Measurements from ENCODE around the gene PXT1. TPM values are rescaled to one million over a fixed set of nuclear protein-coding genes. Genes with fewer than 3 reads are reported as not detected.

PXT1 gene
- total and polyA plus RNA-seq, 9 of the 15 experiments (the other 6 are each of a cell fraction or from before 2014, with no cell fraction given) = 0.09 to 0.11 (median 0.10) TPM; not detected in 5

DNA sequence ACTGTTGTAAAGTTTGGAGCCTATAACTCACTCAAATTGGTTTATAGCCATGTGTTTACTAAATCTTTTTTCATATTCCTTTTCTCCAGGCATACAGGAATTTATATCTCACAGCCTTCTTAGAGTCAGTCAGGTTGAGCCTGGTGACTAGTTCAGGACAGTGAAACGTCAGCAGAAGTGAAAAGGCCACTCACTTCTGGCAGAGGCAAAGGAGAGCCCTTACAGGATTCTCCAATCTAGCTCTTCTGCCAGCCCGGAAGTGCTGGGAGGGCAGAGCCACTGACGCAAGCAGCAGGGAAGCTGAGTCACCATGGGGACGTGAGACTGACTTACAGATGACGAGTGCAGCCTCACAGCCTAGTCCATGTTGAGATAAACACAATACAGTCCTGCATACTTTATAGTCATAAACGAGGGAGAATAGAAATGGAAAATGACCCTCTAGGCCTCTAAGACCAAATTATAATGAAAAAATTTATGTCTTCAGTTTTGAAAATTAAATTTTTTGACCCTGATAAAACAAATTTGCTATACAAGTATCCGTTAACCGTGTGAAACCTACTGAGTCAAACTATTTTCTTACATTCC, 1.3 kb downstream of the PXT1 start (continued):
- peak; percentile 97 for TF ChIP-seq MTA3 (IDR thresholded peaks at IDR 0.05; ENCODE audit: borderline replicate concordance)
- no peak for TF ChIP-seq PRMT5 (CRISPR knock-in tag; IDR thresholded peaks at IDR 0.05)
- no peak for TF ChIP-seq NCOA6 (IDR thresholded peaks at IDR 0.05)
- TF ChIP-seq FOS (IDR thresholded peaks at IDR 0.05; ENCODE audit: extremely low read depth, insufficient read length) = peak; percentile 52
- TF ChIP-seq HDAC3 (IDR thresholded peaks at IDR 0.05; ENCODE audit: borderline replicate concordance, partially characterized antibody) = no peak
- TF ChIP-seq ZNF584 (CRISPR knock-in tag; IDR thresholded peaks at IDR 0.05; ENCODE audit: low read depth) = peak; percentile 67; the same call in 1 of the 2 replicates
- peak; percentile 94 for TF ChIP-seq MAFG (tag; conservative IDR thresholded peaks at IDR 0.05)
- TF ChIP-seq, protein P1, sequence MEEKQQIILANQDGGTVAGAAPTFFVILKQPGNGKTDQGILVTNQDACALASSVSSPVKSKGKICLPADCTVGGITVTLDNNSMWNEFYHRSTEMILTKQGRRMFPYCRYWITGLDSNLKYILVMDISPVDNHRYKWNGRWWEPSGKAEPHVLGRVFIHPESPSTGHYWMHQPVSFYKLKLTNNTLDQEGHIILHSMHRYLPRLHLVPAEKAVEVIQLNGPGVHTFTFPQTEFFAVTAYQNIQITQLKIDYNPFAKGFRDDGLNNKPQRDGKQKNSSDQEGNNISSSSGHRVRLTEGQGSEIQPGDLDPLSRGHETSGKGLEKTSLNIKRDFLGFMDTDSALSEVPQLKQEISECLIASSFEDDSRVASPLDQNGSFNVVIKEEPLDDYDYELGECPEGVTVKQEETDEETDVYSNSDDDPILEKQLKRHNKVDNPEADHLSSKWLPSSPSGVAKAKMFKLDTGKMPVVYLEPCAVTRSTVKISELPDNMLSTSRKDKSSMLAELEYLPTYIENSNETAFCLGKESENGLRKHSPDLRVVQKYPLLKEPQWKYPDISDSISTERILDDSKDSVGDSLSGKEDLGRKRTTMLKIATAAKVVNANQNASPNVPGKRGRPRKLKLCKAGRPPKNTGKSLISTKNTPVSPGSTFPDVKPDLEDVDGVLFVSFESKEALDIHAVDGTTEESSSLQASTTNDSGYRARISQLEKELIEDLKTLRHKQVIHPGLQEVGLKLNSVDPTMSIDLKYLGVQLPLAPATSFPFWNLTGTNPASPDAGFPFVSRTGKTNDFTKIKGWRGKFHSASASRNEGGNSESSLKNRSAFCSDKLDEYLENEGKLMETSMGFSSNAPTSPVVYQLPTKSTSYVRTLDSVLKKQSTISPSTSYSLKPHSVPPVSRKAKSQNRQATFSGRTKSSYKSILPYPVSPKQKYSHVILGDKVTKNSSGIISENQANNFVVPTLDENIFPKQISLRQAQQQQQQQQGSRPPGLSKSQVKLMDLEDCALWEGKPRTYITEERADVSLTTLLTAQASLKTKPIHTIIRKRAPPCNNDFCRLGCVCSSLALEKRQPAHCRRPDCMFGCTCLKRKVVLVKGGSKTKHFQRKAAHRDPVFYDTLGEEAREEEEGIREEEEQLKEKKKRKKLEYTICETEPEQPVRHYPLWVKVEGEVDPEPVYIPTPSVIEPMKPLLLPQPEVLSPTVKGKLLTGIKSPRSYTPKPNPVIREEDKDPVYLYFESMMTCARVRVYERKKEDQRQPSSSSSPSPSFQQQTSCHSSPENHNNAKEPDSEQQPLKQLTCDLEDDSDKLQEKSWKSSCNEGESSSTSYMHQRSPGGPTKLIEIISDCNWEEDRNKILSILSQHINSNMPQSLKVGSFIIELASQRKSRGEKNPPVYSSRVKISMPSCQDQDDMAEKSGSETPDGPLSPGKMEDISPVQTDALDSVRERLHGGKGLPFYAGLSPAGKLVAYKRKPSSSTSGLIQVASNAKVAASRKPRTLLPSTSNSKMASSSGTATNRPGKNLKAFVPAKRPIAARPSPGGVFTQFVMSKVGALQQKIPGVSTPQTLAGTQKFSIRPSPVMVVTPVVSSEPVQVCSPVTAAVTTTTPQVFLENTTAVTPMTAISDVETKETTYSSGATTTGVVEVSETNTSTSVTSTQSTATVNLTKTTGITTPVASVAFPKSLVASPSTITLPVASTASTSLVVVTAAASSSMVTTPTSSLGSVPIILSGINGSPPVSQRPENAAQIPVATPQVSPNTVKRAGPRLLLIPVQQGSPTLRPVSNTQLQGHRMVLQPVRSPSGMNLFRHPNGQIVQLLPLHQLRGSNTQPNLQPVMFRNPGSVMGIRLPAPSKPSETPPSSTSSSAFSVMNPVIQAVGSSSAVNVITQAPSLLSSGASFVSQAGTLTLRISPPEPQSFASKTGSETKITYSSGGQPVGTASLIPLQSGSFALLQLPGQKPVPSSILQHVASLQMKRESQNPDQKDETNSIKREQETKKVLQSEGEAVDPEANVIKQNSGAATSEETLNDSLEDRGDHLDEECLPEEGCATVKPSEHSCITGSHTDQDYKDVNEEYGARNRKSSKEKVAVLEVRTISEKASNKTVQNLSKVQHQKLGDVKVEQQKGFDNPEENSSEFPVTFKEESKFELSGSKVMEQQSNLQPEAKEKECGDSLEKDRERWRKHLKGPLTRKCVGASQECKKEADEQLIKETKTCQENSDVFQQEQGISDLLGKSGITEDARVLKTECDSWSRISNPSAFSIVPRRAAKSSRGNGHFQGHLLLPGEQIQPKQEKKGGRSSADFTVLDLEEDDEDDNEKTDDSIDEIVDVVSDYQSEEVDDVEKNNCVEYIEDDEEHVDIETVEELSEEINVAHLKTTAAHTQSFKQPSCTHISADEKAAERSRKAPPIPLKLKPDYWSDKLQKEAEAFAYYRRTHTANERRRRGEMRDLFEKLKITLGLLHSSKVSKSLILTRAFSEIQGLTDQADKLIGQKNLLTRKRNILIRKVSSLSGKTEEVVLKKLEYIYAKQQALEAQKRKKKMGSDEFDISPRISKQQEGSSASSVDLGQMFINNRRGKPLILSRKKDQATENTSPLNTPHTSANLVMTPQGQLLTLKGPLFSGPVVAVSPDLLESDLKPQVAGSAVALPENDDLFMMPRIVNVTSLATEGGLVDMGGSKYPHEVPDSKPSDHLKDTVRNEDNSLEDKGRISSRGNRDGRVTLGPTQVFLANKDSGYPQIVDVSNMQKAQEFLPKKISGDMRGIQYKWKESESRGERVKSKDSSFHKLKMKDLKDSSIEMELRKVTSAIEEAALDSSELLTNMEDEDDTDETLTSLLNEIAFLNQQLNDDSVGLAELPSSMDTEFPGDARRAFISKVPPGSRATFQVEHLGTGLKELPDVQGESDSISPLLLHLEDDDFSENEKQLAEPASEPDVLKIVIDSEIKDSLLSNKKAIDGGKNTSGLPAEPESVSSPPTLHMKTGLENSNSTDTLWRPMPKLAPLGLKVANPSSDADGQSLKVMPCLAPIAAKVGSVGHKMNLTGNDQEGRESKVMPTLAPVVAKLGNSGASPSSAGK (IDR thresholded peaks at IDR 0.05) = no peak
- TF ChIP-seq PTTG1 (tag; IDR thresholded peaks at IDR 0.05; ENCODE audit: low read depth) = no peak
- TF ChIP-seq, protein P2, sequence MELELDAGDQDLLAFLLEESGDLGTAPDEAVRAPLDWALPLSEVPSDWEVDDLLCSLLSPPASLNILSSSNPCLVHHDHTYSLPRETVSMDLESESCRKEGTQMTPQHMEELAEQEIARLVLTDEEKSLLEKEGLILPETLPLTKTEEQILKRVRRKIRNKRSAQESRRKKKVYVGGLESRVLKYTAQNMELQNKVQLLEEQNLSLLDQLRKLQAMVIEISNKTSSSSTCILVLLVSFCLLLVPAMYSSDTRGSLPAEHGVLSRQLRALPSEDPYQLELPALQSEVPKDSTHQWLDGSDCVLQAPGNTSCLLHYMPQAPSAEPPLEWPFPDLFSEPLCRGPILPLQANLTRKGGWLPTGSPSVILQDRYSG (tag; conservative IDR thresholded peaks at IDR 0.05; ENCODE audit: low read depth) = no peak
- no peak for TF ChIP-seq PHTF2 (CRISPR knock-in tag; IDR thresholded peaks at IDR 0.05)
- peak; percentile 64; the same call in 1 of the 2 replicates for TF ChIP-seq TRIM28 (IDR thresholded peaks at IDR 0.05)
- no peak for TF ChIP-seq SP2 (IDR thresholded peaks at IDR 0.05; ENCODE audit: extremely low read depth, low read depth, low read length, poor library complexity, severe bottlenecking)
- no peak for TF ChIP-seq ZZZ3 (IDR thresholded peaks at IDR 0.05)
- no peak for TF ChIP-seq SNIP1 (IDR thresholded peaks at IDR 0.05; ENCODE audit: low read depth)
- TF ChIP-seq ETV6 (IDR thresholded peaks at IDR 0.05; ENCODE audit: borderline replicate concordance in 1 of 2, low read depth in 2 of 2, low read length in 1 of 2) = 0 out of 4 replicates have a peak, but pooled peaks of 1 of the 2 experiments have one; percentile 46
- TF ChIP-seq ETV6 (CRISPR knock-in tag; IDR thresholded peaks at IDR 0.05; ENCODE audit: borderline replicate concordance) = no peak
